GM18511 (cell line): ENCODE measurements around the gene SPACA7.

Experiments used
- ATAC-seq: cut with Tn5 transposase; IDR thresholded peaks from one replicate; pipeline ENCODE4 v1.9.1; 2021; ENCODE audit warnings: mild to moderate bottlenecking, moderate library complexity; ENCODE audit not compliant: unreplicated experiment

The SPACA7 gene

GRCh38 chr13:112462408-112462807 lies 86.3 kb downstream of the SPACA7 start:
- ATAC-seq: no peak

DNA sequence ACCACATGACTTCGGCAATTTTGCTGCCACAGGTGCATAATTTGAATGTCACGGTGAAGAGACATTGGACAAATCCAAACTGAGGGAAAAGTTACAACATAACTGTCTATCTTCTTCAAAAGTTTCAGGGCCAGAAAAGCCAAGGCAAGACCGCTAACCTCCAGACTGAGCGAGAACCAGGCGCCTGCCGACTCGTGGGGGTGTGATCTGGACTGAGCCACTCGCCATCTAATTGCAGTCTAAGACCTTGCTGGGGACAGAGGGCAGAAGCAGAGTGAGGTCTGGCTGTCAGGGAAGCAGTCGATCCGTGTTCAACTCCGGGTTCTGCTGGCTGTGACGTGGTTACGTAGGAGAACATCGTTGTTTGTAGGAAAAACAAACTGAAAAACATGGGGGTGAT lies 88.6 kb downstream of the SPACA7 start:
- no peak for ATAC-seq

DNA sequence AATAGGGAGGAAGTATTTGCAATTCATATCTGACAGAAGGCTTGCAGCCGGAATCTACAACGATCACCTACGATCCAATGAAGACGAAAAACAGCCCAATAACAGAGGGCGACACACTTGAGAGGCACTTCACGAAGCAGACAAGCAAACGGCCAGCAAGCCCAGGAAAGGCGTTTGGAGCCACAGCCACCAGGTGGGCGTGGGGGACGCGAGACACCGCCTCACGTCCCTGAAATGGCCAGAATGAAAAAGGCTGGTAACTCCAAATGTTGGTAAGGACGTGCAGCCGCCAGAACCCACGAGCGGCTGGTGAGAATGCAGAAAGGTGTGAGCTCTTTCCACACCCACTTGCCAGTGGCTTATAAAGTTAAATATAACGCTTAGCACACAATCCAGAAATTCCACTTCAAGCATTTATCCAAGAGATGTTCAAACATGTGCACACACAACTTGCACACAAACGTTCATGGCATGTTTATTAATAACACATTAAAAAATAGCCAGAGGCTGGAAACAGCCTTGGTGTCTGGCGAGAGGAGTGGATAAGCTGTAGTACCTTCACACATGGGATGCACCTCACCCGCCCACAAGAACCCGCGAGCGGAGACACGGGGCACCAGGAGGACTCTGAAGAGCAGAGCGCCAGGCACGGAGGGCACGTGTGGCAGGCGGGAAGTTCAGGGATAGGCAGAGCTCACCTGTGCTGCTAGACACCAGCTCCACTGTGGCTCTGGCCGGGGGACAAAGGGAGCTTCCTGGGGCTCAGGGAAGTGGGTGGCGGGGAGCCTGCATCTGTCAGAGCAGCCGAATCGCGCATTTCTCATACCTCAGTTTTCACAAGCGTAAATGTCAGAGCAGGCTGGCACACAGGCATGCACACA lies 89.3 kb downstream of the SPACA7 start:
- ATAC-seq: no peak

GRCh38 chr13:112466132-112467058 lies 90.2 kb downstream of the SPACA7 start:
- ATAC-seq: no peak

DNA sequence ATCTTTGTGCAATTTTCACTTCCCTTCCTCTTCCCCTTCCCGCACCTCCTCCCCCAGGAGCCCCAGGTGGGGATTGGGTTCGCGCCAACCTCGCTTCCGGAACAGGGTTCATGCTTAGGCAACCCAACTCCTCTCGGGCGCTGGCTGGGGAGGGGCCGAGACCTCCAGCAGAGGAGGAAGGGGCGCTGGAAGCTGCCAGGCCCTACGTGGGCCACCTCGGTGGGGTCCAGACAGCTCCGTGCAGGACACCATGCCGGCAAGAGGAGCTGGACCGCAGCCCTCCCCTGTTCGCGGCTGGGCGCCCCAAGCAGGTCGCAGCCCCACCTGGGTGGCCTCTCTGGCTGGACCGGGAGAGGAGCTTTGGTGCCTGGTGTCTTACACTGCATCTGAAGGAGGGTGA lies 91.1 kb downstream of the SPACA7 start:
- no peak for ATAC-seq

DNA sequence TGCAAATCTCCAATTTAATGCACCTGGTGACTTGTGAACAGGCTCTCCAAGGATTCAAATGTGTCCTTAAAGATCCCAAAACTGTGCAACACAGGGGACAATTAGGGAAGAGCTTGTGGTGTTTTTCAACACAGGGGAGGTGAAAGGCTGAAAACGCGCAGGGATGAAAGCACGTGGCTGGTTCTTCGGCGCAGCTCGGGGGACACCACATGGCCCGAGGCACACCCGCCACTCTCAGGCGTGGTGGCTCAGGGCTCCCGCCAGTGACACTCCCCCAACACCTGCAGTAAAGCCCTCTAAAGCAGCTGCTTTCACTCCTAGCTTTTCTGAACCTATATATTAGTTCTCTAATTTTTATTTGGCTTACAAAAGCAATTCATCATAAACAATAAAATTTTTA lies 91.9 kb downstream of the SPACA7 start:
- no peak for ATAC-seq

DNA sequence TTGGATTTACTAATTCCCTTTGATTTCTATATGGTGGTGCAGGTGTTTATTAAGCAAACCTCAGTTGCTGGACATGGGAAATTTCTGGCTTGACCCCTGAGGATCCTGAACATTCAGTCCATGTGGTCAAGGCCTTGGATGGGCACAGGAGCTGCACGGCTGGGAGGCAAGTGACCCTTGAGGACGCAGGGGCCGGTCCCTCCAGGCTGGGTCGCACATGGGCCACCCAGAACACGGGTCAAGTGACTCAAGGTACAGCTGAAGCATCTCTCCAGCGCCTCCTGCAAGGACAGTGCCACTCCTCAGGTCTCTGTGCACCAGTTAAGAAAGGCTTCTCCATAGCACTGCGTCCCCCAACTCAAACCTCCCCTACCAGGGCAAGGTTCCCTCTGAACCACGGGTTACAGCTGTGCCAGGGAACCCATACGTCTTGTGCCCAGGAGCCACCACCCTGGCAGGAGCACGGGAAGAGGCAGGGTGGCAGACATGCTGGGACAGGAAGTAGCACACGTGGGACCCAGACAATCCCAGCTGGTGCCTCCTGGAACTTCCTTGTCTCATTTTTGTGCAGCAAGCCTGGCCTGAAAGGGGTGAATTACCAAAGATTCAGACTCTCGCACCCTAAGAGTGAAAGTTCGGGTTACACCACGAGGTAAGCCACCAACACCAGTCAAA lies 93.1 kb downstream of the SPACA7 start:
- no peak for ATAC-seq

GRCh38 chr13:112473818-112474217 lies 97.7 kb downstream of the SPACA7 start:
- no peak for ATAC-seq

GRCh38 chr13:112474869-112475268 lies 98.7 kb downstream of the SPACA7 start:
- ATAC-seq: no peak

DNA sequence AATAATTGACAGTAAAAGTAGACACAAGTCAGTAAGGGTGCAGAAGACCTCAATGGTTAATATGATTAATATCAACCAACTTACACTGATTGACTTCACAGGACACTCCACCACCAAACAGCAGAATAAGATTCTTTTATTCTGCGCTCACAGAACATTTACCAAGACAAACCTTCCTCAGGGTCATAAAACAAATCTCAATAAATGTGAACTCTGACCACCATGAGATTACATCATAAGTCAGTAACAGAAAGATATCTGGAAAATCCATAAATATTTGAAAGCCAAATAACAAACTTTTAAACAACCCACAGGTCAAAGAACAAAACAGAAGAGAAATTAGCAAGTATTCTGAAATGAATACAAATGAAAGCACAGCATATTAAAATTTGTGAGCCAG lies 99.7 kb downstream of the SPACA7 start:
- no peak for ATAC-seq

DNA sequence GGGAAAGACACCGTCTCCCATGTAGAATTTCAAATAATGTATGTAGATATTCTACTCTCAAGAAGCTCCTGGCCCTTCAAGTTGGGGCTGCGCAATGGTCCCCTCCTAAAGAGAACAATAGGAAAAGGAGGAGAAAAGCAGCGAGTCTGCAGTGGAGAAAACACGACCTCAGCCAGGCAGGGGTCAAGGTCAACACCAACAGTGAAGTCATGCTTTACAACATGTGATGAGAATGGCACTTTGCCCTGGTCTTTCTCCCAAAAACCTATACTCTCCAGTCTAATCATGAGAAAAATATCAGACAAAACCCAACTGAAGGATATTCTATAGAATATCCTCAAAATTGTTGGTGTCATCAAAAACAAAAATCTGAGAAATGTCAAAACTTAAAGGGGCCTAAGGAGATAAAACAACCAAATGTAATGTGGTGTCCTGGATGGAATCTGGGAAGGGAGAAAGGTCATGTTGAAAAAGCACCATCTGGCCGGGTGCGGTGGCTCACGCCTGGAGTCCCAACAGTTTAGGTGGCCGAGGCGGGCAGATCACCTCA lies 101.0 kb downstream of the SPACA7 start:
- no peak for ATAC-seq

DNA sequence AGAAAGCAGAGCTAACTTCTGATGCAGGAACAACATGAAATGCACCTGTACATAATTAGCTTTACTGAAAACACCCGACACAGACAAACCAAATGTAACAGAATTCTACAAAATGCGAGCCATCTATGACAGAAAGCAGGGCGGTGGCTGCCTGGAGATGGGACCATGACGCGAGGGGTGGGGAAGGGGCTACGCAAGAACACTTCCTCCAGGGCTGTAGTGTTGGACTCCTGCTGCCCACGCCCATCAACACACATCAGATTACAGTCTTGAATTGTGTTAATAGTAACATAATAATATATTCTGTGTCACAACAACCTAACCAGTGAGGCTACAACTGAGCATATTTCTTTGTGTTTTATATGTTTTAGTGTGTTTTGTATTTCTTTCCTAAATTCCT lies 103.2 kb downstream of the SPACA7 start:
- no peak for ATAC-seq

- ATAC-seq: no peak
These were observed 105.3 kb downstream of the SPACA7 start for GRCh38 chr13:112481458-112481857.

GRCh38 chr13:112483299-112483698 lies 107.1 kb downstream of the SPACA7 start:
- no peak for ATAC-seq
